NCI-H2227 (cell line): ENCODE results near the gene LETM1.
"Not testable (repeated sequence)": the region's sequence is repeated elsewhere in the genome, so short reads cannot be mapped to it uniquely, and the experiment has no call there.

Experiments
- DNase-seq: peaks from one replicate; lab custom pipeline; 2025; ENCODE audit not compliant: unreplicated experiment; lab: John Stamatoyannopoulos, UW

LETM1 gene

DNA sequence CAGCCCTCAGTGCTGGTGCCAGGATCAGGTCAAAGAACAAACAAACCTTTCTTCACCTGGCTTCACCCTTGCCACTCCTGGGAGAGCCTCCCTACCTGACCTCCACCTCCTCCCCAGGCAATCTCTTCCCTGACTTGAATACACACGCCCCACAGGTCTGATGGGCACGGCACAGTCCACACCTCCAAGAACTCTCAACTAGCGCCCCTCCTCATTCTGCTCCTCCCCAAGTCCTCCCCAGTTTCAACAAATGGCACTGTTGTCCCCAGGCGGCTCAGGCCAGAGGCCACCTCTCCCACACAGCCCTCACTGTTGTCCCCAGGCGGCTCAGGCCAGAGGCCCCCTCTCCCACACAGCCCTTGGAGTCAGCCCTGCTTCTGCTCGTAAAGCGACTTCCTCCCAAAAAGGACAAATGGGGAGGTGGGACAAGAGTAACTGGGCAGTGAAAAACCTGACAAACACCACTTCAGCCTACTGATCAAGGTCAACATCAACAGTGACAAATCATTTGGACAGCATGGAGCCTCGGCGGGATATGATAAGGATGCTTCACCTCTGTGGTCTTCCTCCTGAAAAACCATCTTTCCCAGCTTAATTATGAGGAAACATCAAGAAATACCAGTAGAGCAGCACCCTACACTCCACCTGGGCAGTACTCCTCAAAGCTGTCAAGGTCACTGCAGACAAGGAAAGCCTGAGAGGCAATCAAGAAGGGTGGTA lies 2.9 kb downstream of the LETM1 start:
- DNase-seq = no peak

DNA sequence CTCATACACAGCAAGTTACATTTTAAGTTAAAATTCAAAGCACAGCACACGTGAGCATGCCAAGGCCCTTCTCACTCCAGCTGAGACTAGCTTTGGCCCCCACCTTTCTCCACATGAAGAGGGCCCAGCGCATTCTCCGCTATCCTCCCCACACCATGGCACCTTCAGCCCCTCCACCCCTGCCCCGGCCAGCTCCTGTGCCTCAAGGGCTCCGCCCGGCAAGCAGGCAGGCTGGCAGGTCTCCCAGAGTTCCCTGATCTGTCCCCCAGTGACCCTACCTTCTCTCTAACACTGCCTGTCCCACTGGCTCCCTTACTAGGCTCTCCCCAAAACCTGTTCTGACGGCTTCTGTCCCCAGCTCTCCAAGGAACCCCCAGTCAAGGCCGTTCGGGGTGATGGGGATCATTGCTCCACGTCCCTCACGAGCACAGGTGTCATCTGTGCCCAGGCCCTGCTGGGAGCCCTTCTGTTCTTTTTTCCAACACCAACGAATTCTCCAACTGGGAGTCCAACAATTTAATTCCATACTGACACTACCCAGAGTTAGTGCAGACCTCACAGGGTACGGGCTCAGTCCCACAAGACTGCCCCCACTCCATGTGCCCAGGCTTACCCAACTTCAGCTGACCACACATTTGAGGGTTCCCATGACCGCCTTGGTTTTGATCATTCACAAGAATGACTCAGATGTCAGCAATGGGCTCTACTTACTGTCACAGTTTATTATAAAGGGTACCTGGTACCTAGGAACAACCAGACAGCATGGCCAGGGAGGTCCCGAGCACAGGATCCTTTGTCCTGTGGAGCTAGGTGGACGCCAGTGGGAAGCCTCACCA lies 4.2 kb downstream of the LETM1 start:
- no peak for DNase-seq

DNA sequence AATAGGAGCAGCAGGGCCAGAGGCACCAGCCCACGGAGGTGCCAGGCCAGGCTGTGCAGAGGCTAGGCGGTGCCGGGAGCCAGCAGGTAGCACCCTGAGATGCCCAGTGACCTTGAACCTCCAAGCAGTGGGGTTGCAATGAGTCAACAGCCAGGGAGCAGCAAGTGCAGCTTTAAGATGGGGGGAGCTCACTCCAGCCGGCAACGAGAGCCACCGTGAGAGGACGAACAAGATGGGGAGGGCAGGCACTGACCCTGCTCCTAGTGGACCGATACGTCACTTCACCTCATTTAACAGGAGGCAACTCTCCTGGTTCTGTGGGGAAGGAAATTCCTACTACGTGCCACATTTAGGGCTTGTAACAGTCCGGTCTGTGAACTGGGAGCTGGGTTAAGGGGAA lies 4.8 kb downstream of the LETM1 start:
- no peak for DNase-seq

- no peak for DNase-seq
These were observed 5.7 kb downstream of the LETM1 start for GRCh38 chr4:1850276-1850675.

DNA sequence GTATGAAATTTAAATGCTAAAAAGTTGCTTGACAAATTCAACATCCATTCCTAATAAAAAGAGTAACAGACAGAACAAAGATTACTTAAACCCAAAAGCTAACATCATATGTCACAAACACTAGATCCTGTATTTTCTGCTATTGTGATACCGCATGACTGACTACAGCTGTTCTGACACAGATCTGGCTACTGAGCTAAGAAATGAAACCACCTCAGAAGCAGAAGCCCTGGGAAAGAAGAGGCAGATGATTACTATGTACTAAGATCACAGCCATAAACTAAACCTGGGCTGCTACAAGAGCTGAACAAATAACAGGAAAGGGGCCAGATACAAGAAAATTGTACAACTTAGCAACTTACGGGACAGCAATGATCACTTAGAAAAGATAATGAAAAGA lies 9.4 kb downstream of the LETM1 start:
- DNase-seq = no peak

GRCh38 chr4:1844618-1845017 lies 11.3 kb downstream of the LETM1 start:
- not testable (repeated sequence) for DNase-seq

- DNase-seq = no peak
These were observed 12.1 kb downstream of the LETM1 start for GRCh38 chr4:1843852-1844251.

DNA sequence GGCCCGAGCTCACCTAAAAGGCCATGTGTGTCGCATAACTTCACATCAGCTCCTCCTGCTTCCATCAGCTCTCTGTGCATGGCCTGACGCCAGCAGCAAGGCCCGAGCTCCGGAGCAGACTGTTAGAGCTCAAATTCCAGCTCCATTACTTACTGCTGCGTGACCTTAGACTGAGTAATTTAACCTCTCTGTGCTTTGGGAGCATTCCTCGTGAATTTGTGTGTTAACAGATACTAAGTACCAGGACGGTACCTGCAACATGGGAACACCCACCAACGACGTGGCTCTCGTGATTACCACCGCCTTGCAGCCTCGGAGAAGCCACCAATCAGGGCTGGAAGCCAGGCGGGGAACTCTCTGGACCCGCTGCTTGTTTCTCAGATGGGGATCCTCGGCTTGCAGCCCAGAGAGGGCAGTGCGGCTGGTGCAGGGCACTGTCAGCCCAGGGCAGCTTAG lies 12.9 kb downstream of the LETM1 start:
- DNase-seq = no peak

DNA sequence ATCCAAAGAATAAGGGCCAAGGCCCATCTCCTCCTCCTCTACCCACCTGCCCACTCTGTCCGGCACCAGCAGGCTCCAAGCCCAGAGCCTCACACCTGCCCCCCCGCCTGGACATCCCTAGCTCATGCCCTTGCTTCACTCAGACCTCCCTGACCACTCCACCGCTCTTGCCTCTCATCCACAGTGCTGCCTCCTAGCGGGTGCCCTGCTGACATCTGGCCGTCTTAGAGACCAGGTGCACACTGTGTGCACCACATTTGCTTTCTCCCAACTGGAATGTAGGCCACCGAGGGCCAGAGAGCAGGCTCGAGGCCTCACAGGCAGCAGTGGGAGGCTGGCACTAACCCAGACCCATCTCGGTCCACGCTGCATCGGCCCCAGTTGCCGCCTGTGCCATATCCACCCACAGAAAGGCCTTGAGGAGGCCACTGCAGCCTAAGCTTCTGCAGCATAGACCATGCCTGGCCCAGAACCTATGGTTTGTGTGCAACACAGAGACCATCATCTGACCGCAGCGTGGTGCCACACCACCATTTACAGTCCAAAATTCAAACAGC lies 13.5 kb downstream of the LETM1 start:
- DNase-seq = no peak

GRCh38 chr4:1841887-1842210 lies 14.1 kb downstream of the LETM1 start:
- no peak for DNase-seq

DNA sequence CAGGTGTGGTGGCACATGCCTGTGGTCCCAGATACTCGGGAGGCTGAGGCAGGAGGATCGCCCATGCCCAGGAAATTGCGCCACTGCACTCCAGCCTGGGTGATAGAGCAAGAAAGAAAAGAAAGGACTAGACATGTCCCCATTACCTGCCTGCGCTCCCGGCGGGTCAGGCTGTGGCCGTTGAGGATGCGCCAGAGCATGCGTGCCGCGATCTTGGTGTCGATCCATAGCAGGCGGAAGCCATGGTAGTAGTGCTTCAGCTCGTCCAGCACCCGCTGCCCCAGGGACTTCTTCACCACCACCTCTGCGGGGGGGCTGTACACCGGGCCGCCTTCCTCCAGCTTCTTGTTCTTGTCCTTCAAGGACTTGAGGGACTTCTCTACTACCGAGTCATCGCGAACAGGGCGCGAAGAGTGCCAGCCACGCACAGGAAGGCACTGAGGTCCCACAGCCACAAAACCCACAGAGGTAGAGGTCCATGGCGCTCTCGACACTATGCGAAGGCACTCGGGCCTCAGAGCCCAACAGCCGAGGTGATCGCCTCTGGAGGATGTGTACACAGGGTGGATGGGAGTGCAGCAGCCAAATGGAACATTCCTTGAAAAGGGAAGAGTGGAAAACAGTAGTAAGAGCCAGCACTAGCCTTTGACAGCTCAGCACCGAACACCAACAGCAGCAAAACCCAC lies 14.6 kb downstream of the LETM1 start:
- no peak for DNase-seq

- no peak for DNase-seq
These were observed 16.7 kb downstream of the LETM1 start for GRCh38 chr4:1839282-1839681.

DNA sequence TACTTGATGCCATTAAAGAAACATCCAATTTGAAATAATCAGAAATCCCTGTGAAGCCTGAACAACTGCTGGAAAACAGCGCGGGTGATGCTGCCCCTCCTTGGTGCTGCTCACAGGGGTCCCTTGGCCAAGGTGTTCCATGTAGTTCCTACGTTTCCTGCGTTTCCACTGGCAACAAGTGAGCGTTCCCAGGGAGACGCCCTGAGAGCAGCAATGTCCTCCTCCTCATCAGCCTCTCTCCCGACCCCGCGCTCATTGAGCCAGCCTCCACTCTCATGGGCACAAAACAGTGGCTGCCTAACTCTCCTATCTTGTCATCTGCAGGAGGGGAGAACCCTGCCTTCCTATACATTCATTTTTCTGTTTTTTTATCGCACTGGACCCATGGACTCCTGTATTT lies 18.9 kb downstream of the LETM1 start:
- no peak for DNase-seq

DNA sequence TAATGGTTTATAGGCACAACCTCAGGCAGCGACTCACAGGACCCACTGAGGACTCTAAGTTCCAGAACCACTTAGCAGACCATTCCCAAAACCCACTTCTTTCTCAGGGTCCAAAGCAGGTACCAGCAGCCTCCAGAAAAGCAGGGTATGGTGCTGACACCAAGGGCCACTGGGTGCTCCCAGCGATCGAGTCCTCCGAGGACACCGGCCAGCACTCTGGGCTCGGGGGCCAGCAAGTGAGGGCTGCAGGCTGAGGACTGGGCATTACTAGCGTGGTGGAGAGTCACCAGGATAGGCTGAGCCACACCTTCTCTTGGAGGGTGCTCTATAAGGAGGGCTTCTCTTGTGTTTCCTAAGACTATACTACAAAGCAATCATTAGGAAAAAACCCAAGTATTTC lies 19.3 kb downstream of the LETM1 start:
- DNase-seq = no peak

DNA sequence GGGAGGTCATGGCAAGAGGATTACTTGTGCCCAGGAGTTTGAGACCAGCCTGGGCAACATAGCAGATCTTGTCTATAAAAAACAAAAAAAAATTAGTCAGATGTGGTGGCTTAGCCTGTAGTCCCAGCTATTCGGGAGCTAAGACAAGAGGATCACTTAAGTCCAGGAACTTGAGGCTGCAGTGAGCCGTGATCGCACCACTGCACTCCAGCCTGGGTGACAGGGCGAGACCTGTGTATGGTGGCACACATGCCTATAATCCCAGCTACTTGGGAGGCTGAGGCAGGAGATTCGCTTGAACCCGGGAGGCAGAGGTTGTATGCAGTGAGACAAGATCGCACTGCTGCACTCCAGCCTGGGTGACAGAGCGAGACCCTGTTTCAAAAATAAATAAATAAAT lies 20.1 kb downstream of the LETM1 start:
- not testable (repeated sequence) for DNase-seq

DNA sequence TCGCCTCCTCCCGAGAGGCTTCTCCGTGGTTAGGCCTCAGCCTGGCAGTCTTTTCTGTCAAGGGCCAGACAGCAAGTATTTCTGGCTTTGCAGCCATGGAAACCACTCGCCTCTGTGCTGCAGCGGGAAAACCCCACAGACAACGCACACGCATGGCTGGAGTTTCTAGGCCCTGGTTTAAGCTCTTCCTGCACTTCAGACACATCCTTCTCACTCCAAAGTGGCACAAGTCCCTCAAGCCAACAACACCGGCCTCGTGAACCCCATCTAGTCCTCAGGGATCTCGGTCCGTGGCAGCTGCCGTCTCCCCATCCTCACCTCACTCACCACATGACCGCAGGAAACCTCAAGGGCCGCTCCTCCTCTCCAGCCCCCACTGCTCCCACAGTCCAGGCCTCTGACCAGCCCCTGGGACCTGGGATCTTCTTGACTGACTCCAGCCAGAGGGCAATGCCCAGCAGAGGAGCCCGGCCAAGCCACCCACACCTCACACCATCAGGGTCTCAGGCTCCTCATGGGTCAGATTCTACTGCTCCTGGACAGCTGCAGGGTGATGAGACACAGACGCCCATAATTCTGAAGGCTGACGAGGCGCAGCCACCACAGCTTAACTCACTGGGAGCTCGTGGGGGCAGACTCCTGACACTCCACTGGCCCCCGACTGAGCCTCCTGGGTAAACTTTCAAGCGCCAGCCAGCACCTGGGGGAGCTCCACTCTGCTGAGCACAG lies 21.7 kb downstream of the LETM1 start:
- no peak for DNase-seq

DNA sequence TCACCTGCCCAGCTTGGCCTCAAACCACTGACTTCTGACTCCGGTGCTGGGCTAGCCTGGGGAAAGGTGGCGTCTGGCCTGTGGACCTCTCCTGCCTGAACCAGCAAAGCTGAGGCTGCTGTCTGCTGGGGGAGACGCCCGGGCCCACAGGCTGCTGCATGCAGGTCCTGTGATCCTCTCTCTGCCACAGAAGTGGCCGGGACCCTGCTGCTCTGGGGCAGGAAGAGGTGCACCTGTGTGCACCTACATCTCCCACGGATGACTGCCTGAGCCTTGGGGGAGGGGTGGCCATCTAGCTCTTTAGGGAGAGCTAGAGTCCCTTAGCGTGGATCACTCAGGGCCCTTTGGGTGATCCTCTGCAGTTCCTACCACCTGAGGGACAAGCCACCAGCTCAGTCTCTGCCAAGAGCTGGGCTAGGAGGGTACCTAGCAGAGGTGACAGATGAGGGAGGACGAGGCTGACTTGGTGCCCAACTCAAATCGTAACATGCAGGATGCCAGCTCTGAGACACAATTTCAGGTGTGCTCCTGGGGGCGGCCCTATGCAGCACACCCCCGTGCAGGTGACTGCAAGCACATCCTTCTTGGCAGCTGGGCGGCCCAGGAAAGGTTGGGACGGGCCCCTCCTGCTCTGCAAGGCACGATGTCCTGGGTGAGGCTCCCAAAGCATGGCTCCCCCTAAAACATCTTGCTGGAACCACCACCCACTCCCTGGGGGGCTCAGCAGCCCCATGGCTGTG lies 22.5 kb downstream of the LETM1 start:
- no peak for DNase-seq

DNA sequence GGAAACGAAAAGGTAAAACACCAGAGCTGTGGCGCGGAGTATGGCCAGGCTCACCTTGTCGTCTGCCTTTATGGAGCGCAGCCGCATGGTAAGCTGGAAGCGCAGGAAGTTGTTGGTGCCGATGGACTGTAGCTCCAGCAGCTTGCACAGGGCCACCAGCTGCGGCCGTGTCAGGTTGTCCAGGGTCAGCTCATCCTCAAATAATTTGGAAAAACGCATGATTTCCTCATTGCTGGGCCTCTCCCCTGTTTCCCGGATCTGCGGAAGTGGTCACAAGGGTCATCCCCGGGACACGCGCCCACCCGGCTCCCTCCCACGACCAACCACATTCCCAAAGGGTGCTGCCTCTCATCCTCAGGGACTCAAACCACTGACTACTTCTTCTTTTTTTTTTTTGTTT lies 23.3 kb downstream of the LETM1 start:
- DNase-seq = no peak

- no peak for DNase-seq
These were observed 24.6 kb downstream of the LETM1 start for GRCh38 chr4:1831331-1831730.

- no peak for DNase-seq
These were observed 25.2 kb downstream of the LETM1 start for GRCh38 chr4:1830642-1831228.
